AG08395 (cell line): Measurements from ENCODE around the gene PRR35.
A peak's percentile ranks its signal among the peaks of the same experiment; 100 is the strongest.

Experiments
- DNase-seq: peaks from one replicate; pipeline ENCODE4 v3.0.0; 2012; ENCODE audit warnings: mixed read lengths, low spot score

Gene PRR35

DNA sequence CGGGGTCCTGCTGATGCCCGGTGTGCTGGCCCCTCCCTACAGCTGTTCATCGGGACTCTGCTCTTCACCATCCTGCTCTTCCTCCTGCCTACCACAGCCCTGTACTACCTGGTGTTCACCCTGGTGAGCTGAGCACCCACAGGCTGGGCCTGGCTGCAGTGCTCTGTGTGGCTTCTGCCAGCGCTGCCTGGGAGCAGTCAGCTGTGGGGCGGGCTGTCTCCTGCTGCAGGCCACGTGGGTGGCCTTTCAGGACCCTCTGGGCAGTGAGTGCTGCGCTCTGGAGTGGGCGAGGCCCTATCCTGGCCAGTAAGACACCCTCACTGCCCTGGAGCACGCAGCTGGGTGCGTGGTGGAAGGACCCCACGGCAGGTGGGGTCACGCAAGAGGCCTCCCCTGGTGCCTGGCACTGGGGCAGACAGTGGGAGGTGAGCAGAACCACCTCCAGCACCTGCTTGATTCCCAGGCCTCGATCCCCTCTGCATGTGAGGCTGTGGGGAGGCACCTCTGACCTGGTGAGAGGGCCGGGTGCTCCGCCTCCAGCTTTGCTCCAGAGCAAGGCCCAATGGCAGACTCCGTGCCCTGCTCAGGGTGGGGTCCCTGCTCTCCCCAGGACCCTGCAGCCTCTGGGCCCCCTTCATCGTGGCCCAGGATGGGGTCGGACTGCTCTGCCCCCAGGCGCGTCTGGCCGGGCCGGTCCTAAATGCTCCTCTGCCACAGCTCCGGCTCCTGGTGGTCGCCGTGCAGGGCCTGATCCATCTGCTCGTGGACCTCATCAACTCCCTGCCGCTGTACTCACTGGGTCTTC is 20.1 kb downstream of the PRR35 start:
- DNase-seq, result no peak

DNA sequence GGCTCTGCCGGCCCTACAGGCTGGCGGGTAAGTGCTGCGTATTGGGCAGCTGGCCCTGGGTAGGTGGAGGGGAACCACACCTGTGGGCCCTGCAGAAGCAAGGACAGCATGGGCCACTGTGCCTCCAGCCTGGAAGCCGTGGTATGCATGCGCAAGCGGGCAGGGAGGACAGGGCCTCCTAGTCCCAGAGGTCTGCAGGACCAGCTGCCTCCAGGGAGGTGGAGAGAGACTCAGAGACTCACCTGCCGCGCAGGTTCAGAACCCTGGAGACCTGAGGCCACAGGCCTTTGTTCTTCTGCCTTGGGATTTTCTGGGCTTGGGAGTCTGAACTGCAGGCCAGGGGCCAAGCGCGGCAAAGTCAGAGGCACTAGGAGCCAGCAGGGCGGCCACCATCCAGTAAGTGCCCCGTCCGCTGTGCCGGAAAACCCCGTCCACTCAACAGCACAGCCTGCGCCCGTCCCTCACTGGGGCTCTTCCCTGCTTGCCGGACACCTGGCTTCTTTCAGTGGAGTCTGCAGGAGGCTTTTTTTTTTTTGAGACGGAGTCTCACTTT is 20.8 kb downstream of the PRR35 start:
- DNase-seq, result no peak

DNA sequence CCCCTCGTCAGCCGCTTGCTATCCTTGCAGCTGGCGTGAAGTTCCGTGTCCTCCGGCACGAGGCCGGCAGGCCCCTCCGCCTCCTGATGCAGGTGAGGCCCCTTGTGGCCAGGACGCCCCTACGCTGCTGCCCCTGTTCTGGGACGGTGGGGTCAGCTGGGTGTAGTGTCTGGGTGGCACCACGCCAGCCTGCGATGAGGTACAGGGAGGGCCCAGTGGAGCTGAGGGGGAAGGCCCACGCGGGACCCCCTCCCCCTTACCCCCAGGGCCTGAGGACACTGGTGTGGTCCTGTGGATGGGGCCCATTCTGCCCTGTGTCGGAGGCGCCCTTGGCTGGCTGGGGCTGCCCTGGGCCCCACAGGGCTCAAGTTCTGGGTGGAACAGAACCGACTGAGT is 22.0 kb downstream of the PRR35 start:
- no peak for DNase-seq

DNA sequence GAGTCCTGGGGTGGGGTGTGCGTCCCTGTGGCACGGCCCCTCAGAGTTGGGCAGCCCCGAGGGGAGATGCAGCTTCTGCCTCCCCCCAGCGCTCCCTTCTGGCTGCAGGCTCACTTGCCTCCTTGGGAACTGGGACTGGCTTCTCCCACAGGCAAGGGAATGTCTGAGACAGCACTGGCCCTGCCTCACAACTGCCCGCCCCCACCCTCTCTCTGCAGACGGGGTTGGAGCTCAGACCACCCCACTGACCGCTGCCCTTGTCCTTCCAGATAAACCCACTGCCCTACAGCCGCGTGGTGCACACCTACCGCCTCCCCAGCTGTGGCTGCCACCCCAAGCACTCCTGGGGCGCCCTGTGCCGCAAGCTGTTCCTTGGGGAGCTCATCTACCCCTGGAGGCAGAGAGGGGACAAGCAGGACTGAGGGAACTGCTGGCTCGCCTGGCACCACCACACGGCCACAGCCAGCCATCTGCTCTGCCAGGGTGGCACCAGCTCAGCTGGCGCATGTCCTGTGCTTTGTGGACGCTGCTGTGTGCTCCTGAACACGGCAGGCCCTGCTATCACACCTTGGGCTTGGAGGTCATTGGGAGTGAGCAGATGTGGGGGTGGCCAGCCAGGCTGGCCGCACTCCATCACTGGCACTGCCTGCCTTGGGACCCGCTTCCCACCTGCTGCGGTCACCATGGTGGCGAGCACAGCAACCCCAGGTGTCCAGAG is 22.6 kb downstream of the PRR35 start:
- no peak for DNase-seq

DNA sequence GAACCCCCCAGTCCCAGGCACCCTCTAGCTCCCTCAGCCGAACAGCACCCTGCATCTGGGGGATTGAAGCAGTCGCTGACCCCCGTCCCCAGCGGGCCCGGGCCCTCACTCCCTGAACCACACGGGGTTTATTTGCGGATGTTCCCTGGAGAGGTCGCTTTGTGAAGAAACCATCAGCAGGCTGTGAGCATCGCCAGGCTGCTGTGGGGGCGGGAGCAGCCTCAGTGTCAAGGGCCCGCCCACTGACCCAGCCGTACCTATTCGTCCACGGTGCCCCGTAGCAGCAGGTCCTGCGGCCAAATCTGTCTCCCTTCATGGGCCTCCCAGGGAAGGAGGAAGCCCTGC is 23.2 kb downstream of the PRR35 start:
- no peak for DNase-seq

DNA sequence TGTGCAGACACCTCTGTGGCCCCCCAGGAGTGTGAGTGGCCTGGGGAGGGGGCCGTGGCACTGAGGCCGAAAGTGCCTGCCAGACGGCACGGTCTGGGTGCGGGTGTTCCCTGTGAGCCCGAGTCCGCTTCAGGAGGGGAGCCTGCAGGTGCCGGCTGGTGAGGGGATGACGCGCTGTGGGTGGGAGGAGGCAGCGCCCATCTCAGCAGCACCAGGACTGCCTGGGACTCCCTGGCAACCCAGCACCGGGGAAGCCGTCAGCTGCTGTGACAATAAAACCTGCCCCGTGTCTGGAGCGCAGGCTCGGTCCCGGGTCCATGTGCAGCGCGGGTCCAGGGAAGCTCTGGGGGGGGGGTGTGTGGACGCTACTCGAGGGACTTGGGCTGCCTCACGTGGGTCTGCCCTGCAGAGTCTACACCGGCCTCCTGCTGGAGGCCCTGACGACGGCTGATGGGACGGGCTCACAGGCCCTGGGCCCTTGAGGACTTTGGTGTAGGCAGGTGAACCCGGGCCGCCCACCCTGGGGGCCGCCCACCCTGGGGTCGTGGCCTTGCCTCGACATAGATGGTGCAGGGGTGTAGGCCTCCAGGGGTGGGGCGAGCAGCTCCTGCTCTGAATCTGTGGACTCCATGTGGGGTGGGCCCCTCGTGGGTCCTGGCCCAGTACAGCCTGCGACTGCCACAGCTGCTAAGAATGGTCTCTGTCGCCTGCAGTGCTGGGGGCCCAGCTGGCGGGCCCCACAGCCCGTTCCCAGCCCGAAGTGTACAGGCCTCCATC is 23.8 kb downstream of the PRR35 start:
- DNase-seq, result no peak

DNA sequence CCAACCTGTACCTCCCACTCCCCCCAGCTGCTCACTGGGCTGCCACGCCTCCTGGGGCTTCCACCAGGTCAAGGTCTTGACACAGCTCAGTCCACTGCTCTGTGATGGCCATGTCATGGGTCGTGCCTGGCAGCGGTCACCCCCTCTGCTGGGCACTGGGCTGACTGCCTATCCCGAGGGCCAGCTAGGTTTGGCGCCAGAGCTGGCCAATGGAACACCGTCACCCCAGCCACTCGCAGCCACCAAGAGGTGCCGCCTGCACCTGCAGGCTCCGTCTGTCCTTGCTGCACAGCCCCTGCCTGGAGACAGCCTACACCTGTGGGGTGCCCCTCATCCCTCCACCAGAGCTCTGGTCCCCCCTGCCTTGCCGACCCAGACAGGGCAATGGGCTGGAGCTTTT is 25.2 kb downstream of the PRR35 start:
- DNase-seq, result no peak

DNA sequence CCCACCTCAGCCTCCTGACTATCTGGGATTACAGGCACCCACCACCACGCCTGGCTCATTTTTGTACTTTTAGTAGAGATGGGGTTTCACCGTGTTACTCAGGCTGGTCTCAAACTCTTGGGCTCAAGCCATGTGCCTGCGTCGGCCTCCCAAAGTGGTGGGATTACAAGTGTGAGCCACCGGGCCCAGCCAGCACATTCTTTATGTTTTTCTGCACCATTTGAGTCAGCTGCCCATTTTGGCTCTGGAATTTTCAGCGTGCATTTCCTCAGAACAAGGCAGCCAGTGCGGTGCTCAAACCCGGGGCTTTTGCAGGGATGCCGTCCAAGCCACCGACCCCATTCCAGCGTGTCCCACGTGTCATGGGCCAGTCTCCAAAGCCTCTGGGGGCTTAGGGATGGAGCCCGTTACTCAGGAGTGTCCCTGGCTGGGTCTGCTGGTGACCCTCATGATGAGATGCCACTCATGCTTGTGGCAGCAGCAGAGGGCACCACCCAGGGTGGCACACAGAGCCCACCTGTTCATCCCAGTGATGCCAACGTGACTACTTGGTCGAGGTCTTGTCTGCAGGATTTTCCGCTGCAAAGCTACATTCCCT is 26.0 kb downstream of the PRR35 start:
- DNase-seq, result no peak

DNA sequence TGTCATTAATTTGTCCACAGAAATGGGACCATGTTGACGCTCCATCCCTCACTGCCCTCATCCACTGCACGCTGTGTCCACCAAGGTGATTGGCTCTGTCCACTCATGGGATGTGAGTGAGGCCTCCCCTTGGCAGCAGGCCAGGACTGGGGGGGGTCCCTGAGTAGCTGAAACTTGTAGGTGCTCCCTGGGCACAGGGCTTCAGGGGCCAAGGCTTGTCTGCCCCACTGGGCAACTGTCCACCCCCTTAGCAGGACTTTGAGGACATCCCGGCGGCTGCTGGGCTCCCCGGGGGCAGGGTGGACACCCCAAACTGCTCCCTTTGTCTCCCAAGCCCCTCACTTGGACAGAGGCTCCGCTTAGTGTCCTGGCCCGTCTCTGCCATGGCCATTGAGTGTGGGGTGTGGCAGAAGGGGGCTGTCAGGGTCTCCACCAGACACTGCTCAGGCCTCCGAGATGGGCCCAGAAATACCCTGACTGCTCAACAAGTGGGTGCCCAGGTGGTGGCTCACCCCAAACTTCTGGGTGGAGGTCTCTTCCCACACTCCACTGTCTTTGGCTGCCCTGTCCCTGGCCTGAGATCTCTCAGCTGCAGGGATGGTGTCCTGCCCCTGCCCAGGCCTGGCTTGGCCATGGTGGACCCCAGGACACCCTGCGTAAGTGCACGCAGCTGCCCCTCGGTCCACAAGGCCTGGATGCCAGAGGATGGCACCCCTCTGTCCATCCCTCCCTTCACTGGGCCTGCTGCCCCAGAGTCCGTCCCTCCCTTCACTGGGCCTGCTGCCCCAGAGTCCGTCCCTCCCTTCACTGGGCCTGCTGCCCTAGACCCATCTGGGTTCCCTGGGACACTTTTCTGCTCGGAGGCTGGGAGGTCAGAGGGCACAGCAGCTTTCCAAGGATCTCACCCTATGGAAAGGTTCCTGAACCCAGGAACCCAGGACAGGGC is 26.7 kb downstream of the PRR35 start:
- DNase-seq, result no peak

DNA sequence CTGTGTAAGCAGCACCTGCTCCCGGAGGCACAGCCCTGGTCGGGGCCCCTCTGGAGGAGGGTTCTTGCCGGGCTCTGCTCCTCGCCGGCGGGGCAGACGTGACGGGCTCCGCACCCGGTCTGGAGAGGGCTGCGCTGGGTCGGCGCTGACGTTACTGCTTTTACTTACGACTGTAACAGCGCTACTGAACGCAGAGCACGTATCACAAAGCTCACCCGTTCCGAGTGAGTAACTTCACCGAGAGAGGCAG is 28.4 kb downstream of the PRR35 start:
- no peak for DNase-seq

DNA sequence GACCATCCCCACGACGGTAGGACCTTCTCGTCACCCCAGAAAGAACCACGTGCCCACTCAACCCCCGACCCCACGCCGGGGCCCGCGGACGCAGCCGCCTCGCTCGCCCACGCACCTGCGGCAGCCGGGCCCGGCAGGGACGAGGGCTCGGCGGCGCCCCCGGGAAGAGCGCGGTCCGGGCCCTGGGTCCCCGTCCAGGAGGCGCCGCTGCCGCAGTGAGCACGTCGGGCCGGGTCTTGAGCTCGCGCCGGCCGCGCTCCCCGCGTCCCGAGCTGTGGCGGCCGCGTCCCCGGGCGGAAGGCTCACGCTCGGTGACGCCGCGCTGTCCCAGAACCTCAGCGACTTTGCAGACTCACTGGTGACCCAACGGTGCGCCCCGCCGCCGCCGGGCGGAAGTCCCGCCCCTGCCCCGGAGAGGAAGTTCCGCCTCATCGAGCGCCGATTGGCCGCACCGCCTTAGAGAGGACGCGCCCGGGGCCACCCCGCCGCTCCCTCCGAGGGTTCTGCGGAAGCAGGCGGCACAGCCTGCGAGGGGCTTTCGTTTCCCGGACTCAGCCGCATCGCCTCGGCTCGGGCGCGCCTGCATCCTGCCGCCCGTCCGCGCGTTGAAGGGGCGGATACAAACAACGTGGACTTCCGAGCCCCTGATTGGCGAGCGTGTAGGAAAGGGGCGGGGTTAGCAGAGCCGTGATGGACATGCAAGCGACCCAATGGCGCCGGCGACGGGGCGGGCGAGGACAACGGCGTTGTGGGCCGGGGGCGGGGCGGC is 28.9 kb downstream of the PRR35 start:
- peak; percentile 95 for DNase-seq

DNA sequence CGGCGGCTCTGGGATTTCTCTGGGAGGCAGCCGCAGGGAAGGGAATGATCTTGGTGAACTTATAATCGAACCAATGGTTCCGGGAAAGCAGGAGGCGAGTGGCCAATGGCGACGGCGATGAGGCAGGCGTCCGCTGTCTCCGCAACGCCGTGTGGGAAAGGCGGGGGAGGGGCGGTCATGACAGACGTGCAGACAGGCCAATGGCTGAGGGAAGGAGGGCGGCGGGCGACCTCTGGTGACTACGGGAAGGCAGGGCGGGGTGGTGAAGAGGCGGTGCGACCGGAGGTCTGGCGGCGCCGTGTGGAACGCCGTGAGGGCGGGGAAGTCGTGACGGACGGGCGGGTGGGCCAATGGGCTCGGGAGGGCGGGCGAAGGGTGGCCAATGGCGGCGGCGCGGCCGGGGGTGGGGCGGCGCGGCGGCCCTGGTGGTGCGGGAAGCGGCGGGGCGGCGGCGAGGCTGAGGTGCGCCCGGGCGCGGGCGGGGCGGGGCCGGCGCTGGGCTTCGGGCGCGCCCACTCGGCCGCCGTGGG is 29.5 kb downstream of the PRR35 start, which contains the start of gene RAB40C:
TSS of gene RAB40C (plus strand) at position 409 of the 530 bp plus-strand sequence. CDS start 226 bp downstream, outside the sequence.
- peak; percentile 99 for DNase-seq

DNA sequence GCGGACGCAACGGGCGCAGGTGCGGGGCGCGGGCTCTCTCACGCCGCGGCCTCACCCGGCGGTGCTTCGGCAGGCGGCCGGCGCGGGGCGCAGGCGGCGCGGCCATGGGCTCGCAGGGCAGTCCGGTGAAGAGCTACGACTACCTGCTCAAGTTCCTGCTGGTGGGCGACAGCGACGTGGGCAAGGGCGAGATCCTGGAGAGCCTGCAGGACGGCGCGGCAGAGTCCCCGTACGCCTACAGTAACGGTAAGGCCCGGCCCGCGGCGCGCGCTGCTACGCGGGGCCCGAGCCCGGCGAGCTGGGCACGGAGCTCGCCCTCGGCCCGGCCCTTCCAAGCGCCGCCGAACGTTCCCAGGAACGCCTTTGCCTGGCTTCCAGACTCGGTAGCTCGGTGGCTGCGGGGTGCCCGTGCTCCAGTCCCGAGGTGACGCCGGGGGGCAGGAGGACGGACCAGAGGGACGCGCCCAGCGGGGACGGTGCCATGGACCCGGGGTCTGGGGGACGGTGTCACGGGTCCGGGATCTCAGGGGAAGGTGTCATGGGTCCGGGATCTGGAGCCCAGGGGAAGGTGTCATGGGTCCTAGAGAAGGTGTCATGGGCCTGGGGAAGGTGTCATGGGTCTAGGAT is 30.1 kb downstream of the PRR35 start:
- DNase-seq, result peak; percentile 46

DNA sequence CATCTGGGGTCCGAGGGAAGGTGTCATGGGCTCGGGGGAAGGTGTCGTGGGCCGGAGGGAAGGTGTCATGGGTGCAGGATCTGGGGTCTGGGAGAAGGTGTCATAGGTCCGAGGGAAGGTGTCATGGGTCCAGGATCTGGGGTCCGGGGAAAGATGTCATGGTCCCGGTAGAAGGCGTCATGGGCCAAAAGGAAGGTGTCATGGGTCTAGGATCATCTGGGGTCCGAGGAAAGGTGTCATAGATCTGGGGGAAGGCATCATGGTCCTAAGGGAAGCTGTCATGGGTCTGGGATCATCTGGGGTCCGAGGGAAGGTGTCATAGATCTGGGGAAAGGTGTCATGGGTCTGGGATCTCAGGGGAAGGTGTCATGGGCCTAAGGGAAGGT is 30.6 kb downstream of the PRR35 start:
- no peak for DNase-seq

DNA sequence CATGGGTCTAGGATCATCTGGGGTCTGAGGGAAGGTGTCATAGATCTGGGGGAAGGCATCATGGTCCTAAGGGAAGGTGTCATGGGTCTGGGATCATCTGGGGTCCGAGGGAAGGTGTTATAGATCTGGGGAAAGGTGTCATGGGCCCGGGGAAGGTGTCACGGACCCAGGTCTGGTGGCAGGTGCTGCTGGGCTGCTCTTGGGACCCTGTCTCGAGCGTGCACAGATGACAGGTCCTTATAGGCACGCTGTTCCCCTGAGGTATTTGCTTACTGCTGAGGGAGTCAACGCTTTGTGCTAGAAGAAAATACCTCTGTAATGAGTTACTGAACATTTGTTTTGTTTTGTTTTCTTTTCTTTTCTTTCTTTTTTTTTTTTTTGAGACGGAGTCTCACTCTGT is 31.0 kb downstream of the PRR35 start:
- DNase-seq, result no peak

DNA sequence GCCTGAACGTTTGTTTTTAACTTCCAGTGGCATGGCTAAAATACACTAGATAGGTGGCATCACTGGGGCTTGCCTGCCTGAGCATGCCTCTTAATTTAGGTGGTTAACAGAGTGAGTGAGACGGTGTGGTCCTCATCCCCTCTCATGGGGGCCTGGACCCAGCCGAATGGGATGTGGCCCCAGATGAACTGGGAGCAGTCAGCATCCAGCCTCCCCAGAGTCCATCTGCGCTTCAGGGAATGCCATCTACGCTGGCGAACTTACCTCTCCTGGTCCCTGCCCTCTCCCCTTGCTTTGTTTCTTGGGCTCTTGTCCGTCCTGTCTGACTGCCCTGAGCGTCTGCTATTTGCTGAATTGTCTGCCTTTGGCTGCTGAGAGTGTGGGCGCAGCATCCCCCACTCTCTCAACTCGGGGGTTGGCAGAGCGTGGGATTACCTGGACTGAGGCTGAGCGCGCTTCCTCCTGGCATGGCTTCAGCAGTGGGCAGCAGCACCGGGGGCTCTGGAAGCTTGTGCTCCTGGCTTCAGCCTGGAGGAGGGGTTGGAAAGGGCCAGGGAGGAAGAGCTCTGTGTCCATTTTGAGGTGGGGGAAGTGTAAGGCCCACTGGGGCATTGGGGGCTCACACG is 31.8 kb downstream of the PRR35 start:
- no peak for DNase-seq

DNA sequence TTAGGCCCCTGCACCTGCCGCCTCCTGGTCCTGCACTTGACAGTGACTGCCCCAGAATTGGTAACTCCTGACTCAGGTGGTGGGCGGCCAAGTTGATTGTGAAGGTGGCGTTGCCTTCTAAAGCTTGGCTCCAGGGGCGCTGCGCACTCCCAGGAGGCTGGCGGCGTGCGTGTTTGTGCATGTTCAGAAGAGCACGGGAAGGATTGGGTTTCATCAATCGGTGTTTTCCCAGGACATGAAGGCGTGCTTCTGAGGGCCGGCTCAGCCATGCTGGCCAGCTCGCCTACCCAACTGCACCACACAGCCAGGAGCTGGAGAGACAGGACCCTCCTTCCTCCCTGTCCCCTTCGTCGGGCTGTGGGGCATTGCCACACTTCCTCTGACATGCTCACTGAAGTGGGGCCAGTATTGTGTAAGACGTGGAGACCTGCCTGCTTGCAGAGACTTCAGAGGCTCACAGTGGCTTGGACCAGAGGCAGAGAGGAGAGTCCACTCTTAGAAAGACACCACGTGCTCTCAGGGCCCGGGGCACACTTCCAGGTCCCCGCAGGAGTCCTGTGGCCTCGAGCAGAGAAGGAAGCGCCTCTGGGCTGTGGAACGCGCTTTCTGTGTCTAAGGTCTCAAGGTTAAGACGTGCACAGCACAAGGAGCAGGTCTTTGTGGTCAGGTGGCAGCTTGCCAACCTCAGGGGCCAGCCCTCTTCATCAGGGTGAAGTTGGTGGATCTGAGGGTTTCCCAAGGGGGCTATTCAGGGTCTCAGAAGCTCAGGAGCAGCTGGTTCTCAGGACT is 32.5 kb downstream of the PRR35 start:
- no peak for DNase-seq

DNA sequence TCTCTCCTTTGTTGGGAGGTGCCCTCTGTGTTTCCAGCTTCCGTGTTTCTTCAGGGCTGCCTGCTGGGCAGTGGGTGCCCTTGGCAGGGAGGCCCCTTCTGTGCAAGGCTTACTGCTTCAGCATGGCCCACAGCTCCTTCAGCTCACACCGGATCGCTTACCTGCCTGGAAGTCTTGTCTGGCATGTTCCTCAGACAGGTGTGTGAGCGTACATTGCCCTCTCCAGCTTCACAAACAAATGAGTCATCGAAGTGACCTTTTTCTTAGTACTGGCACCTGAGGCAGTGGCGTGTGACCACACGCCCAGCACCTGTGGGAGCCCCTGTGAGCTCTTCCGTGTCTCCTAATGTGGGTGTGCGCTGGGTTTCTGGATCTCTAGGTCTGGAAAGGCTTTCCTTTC is 33.2 kb downstream of the PRR35 start:
- DNase-seq, result no peak

DNA sequence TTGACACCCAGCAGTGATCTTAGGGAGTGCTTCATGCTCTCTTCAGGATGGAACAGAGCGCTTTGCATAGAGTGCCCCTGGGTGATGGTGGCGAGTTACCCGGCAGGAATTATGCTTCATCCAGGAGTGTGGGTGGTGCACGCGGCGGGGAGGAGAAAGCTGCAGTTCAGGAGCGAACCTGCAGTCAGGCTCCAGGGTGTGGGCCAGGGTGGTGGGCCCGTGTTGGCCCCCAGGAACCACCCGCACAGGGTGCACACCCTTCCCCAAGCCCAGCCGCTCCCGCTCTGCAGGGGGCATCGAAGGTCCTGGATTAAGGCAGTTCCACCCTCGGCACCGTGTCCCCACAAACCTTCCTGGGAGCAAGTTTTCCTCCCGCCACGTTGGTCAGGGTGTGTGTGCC is 33.6 kb downstream of the PRR35 start:
- no peak for DNase-seq
